GM19372 (cell line): Measurements from ENCODE around the gene GABRP.

ENCODE experiments used
- ATAC-seq: cut with Tn5 transposase; IDR thresholded peaks from one replicate; pipeline ENCODE4 v1.9.1; 2021; ENCODE audit warnings: mild to moderate bottlenecking, low read depth, moderate library complexity; ENCODE audit not compliant: unreplicated experiment

Gene GABRP

GRCh38 chr5:170783498-170784247 is at the start of gene GABRP:
Gene GABRP (plus strand): TSS chr5:170783725. CDS start chr5:170788616, 4,891 bp downstream.
- ATAC-seq: no peak

DNA sequence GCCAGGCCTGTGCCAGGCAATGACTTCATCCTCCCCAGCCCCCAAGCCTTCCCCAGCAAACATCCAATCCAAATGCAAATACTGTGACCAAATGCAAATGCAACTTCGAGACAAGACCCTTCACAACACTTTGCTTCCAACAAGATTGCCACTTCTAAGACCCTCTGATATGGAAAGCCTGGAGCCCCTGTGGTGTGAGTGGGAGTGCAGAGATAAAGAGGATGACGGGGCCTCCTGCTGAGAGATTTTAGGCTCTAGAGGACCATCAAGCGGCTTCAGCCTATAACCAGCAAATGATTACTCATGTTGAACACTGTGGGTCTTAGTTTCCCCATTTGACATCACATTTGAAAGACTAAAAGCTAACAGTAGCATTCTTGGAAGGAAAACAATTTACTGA is 46.6 kb upstream of the GABRP start:
- ATAC-seq: no peak

- ATAC-seq: no peak
Measured at GRCh38 chr5:170737591-170737990, 45.9 kb upstream of the GABRP start.

DNA sequence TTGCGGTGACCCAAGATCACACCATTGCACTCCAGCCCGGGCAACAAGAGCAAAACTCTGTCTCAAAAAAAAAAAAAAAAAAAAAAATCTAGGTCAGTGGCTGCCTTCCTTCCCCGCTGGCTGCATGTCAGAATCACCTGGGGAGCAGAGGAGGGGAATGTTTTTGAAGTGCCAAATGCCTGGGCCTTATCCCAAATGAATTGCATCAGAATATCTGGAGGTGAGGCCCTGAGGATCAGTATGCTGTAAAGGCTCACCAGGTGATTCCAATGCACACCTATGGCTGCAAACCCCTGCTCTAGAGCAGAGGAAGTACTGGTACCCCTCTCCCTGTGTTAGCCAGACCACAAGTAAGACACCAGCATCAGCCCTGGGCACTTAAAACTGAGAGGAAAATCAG is 44.7 kb upstream of the GABRP start:
- no peak for ATAC-seq

- ATAC-seq: no peak
Measured at GRCh38 chr5:170739446-170739845, 44.1 kb upstream of the GABRP start.

GRCh38 chr5:170740551-170741205 is 42.8 kb upstream of the GABRP start:
- no peak for ATAC-seq

- ATAC-seq: no peak
Measured at GRCh38 chr5:170741801-170742200, 41.7 kb upstream of the GABRP start.

DNA sequence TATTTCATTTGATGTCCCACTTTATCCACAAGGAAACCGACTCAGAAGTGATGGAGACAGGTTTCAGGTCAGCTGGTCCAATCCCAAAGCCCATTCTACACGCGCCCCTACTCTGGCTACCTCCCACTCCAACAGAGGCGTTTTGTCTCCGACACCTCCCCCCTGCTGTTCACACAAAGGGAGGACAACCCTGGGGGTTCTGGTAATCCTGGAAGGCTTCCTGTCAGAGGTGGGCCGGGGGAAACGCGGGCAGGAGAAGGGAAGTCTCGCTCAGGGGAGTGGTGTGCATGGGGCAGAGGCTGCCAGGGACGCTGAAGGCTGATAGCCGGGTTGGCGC is 39.7 kb upstream of the GABRP start:
- ATAC-seq: no peak

GRCh38 chr5:170745481-170746071 is 37.9 kb upstream of the GABRP start:
- no peak for ATAC-seq

DNA sequence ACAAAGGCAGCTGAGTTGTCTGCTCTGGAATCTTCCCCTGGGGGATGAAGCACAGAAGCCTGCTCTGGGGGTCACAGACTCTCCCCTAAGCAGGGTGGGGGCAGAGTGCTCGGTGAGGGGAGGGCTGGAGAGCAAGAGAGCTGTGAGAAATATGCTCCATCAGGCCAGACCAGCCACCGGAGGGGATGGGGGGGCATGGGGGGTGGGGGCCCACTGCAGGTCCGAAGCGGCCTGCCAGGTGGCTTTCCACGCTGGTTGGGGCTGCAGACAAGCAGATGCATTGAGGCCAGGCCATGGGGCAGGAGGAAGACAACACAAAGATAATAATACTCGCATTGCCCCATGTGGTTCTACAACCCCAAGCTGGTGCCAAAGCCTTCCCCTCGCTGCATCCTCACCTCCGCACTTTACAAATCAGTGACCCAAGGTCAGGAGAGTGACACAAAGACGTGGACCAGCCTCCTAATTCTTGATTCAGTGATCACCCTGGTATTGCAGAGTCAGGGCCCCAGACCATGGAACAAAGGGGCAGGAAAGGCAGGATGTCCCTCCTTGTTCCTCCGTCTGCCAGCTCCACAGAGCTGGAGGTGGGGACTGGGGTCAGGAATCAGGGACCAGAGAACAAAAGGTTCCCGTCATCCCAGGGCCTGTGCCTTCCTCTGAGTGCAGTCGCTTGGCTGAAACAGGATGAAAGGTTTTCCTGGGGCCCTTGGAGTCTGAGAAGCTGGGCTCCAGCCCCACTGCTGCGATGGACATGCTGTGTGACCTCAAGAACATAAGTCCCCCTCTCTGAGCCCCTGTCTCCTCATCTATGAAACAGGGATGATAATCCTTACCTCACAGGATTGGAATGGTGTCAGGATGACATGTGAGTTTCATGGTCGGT is 37.2 kb upstream of the GABRP start:
- no peak for ATAC-seq

GRCh38 chr5:170746961-170747340 is 36.6 kb upstream of the GABRP start:
- no peak for ATAC-seq

DNA sequence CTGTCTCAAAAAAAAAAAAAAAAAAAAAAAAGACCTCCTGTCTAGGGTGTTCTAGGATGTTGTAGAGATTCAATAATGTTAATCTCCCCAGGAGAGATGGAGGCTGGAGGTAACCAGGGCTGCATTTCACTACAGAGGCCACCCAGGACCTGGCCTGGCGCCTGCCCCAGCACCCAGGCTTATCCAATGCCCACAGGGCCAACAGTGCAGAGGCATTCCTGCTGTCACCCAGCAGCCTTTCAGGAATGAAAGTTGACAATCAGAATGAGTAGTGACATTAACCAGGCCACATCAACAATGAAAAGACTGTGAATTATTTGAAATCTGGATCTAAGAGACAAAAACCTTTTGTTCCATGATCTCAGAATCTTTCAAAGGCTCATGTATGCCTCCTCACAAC is 36.2 kb upstream of the GABRP start:
- ATAC-seq: no peak

DNA sequence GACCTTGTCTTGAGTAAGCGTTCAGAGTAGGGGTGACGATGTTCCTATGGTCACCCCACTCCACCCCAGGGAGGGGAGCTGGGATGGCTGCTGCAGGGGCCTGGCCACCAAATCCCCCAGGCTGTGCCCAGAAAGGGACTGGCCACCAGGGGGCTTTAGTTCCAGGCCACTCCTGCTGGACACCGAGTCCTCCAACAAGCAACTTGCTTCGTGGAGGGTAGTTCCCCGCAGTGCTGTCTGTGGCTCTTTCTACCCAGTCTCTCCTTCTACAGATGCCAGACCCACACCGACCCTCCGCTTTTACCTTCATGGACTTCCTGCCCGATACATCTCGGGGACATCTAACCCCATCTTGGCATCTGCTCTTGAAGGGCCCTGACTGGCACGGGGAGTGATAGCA is 35.7 kb upstream of the GABRP start:
- no peak for ATAC-seq

DNA sequence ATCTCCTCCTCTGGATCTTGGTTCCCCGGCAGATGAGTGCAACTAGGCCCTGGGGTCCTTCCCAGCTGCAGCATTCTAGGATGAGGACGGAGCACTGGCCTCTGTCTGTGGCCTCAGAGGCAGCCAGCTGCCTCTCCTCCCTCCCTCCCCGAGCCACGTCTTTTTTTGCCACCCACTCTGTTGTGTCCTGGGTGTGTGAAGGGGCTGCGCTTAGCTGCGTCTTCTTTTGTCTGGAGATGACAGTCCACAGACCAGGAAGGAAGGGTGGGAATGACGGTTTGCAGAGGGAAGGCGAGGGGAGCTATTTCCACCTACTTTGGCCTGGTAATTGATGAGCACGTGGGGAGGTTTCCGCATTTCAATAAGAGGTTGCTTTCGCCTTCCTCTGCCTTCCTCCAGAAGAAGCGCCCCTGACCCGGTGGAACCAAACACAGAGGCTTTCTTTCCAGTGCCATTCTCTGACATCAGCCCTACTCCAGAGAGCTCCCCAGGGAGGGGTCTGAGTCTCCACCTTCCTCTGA is 34.5 kb upstream of the GABRP start:
- ATAC-seq: no peak

DNA sequence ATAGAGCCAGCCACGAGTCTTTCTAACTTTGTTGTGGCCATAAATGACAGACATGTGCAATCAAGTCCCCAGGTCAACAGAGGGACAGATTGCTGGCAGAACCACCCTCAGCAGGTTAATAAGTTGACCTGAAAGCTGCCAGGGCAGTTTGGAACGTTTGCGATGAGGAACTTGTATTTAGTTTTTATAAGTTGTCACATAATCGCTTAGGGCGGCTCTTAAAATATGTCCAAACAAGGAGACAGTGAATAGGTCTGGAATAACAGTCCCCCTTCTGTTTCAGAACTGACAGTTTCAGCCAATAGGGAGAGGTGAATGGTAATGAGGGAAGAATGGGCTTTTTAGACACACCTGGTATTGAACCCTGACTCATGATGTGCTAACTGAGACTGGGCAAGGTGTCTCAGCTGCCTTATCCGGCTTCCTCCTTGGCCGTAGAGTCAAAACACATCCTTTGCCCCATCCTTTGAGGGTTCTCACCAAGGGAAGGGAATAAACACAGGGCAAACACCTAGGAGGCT is 33.6 kb upstream of the GABRP start:
- no peak for ATAC-seq

DNA sequence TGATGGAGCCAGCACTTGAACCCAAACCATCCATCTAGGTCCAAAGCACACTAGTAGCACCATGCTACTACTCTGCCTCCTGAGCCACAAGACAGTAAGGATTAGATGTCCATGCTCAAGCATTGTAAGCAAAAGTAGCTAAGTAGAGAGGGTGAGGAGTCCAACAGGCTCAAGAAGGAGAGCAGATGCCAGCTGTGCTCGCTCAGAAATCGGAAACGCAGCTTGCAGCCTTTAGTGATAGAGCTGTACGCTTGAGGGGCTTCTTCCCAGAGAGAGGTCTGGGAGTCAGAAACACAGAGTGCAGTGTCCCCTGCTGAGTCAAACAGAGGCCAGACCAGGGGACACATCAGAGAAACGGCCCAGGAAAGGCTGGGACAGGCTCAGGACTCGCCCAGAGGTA is 32.7 kb upstream of the GABRP start:
- ATAC-seq: no peak

DNA sequence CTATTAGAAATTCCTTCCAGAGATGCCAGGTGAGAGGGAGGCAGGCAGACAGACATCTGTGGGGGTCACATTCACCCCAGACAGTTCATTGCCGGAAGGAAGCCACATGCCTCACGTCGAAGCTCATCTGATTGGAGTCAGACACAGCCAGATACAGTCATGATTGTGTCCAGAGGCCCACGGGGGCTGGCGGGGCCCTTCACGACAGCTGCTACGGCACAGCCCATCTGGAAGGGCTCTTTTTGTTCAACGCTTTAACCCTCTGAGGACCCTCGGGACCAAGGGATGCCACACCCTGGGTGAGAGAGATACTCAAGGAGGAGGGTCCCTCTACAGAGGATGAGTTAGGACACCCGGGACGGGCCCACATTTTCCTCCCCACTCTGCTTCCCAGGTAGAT is 31.9 kb upstream of the GABRP start:
- no peak for ATAC-seq

GRCh38 chr5:170752257-170753215 is 31.0 kb upstream of the GABRP start:
- ATAC-seq: no peak

- no peak for ATAC-seq
Measured at GRCh38 chr5:170753311-170753710, 30.2 kb upstream of the GABRP start.
